HG03378 (cell line): ENCODE data around the gene FTO.

Experiments used
- ATAC-seq: cut with Tn5 transposase; IDR thresholded peaks from one replicate; pipeline ENCODE4 v1.9.1; 2021; ENCODE audit warnings: mild to moderate bottlenecking, moderate library complexity; ENCODE audit not compliant: unreplicated experiment

FTO gene

DNA sequence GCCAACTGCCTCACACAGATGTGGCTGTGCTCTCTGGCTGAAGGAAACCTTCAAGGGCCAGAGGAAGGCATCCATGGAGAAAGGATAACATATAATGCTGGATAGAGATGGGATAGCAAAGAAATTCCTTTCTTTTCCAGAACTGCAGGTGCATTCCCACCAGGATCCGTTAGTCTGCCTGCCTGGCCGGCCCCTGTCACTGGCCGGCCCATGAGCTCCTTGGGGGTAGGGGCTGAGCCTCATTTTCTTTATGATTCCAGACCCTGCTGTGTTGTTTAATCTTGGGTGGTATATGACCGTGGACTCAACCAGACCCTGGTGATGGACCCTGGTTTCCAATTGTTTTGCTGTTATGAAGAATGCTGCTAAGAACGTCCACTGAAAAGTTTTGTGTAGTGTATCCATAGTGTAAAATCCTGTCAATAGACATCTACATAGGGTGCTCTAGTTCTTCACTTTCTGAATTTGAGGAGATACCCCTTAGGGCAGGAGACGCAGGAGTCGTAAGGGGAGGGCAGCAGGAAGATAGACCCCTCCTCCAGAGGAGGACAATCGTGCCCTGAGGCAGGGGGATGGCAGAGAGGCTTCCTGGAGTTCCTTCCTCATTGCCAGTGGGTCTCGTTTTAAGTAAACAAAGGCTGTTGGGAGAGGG is 489.2 kb downstream of the FTO start:
- no peak for ATAC-seq

DNA sequence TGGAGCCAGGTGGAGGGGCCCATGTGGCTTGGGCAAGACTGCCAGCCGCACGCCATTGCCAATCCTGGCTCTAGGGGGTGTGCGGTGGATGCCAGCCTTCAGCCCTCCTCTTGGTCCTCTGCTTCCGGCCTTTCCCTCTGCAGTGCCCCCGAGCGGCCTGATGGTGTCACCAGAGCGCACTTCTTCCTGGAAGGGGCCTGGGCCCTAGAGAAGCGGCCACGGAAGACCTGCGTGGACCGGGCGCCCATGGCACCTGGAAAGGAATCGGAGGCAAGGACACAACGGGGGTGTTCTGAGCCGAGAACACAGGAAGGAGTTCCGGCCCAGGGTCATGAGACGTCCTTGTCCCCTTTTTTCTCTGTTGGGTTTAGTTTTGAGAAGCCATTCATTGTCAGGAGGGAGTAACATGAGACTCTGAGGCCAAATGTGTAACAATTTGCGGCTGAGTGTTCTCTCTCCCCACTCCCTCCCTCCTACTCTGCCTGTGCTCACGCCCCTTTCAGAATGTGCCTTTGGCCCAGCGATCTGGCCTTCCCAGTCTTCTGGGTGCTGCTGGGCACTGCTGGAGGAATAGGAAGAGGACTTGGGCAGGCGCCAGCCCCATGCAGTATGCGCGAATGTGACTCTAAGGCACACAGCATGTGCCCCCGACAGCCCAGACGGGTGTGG is 489.8 kb downstream of the FTO start:
- ATAC-seq: peak; percentile 85

DNA sequence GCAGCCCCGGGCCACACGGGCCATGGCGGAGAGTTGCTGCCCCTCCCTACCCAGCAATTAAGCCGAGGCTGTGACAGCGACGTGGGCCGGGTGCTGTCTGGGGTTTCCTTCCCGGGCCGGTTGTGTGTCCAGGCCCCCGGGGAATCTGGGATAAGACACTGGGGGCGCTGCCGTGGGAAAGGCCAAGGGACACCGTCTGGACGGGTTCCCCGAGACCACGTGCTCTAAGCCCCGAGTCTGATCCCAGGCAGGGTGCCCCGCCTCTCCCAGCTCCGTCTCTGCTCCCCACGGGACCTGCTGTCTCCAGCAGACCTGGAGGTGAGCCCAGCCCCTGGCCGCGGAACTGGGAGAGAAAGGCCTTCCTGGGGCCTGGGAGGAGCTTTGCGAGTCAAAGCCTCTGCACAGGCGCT is 490.4 kb downstream of the FTO start:
- no peak for ATAC-seq

DNA sequence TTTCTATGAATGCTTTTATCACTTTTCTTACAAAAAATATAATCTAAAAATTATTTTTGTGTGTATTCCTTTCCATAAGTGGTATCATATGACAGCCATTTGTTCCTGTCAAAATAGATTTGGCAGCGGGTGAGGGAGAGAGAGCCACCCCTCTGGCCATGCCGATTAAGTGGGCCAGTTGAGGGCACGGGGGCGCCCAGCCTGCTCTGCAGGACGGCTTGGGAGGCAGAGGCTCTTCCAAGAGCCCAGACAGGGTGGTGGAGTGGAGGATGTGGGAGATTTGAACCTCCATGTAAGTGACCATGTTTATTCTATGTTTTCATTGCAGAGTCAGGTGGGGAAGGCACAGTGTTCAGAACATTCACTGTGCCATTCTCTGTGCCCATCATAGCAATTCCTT is 493.8 kb downstream of the FTO start:
- ATAC-seq: no peak

DNA sequence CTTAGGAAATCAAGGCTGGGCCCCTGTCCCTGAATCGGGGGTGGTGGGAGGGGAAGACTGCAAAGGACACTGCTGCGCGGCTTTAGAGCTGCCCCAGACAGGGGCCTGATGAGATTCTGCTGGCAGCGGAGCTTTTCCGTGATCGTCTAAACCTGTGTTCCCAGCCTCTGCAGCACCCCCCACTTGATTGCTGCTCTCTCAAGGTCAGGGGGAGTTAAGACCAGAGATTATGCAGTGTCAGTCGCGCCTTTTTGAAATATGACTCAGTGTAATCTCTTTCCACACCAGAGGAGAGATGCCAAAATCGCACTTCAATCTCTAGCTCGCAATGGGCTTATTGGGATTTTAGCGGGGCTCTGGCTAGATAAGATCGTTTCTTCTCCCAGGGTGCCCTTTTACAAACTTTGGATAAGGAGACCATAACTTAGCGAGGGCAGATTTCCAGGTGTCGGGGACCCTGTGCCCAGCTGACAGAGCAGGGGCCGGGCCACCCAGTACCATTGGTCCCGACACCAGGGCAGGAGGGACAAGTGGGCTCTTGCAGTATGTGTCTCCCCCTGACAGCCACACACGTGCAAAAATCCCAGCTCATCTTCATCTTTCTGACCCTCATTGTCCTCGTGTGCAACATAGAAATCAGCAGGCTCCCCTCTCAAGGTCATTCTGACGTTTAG is 495.7 kb downstream of the FTO start:
- ATAC-seq: no peak

DNA sequence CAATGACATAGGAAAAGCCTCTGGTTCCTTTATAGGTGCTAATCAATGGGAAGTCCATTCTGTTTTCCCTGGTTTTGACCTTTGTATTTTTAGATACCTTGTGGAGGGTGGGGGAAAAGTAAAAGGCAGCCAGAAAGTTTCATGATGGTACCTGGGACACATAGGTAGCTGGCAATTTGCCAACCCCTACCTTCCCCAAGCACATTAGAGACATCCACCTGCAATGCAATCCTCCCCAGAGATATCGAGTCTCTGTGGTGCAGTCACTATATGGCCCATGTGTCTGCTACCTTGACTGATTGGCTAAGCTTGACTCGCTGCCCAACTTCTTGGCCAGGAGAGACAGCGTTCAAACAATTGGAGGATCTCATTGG is 496.2 kb downstream of the FTO start:
- no peak for ATAC-seq

DNA sequence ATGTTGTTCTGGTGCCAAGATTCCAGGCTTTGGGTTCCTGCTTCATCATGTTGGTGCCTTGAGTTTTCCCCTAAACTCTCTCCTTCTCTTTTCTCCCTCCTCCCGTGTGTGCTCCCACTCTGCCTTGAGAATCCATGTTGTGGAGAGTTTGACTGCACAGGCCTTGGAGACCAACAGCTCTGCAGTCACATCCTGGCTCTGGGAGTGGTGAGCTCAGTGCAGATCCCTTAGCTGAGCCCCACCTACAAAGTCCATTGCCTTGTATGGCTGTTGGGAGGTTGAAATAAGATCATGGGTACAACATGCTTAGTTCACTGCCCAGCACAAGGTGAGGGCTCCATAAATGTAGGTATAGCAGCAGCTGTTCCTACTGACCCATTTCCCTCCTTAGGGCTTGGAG is 496.8 kb downstream of the FTO start:
- no peak for ATAC-seq

DNA sequence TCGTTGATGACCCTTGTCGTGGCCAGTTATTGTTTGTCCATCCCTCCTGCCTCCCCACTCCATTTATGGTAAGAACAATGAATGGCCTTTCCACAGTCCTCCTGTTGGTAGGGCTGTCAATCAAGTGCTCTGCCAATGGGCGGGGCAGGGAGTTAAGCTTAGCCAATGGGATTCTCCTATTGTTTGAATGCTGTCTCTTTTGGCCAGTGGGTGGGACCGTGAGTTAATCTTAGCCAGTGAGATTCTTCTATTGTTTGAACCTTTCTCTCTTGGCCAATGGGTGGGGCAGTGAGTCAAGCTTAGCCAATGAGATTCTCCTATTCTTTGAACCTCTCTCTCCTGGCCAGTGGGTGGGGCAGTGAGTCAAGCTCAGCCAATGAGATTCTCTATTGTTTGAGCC is 497.2 kb downstream of the FTO start:
- ATAC-seq: no peak
